Uterus (tissue), 4 donors: ENCODE data around the gene SYPL1. TPM values are rescaled to one million over a fixed set of nuclear protein-coding genes. Genes with fewer than 3 reads are reported as not detected.

Experiments used
- DNase-seq, 2 donors: peaks; one replicate each; pipeline ENCODE4 v3.0.0-alpha.2; 2019 to 2020
- H3K27ac ChIP-seq, 2 donors: fragments of 200-600 bp; sonication (generic); 1 replicate in 1 of 2; 2 replicates in 1 of 2; pipeline ENCODE4 v1.5.1; 2016 to 2018
- H3K27me3 ChIP-seq, 2 donors: fragments of 200-600 bp; sonication (generic); one replicate each; pipeline ENCODE4 v1.5.1; 2018 to 2019; ENCODE audit warnings: control low read depth in 1 of 2
- H3K36me3 ChIP-seq, 2 donors: fragments of 200-600 bp; sonication (generic); one replicate each; pipeline ENCODE4 v1.5.1; 2019; ENCODE audit warnings: control low read depth in 1 of 2
- H3K4me1 ChIP-seq, 2 donors: fragments of 200-600 bp; sonication (generic); one replicate each; pipeline ENCODE4 v1.5.1; 2018 to 2019; ENCODE audit warnings: control low read depth in 1 of 2
- H3K4me3 ChIP-seq, 2 donors: fragments of 200-600 bp; sonication (generic); 1 replicate in 1 of 2; 2 replicates in 1 of 2; pipeline ENCODE4 v1.5.1; 2018 to 2019; ENCODE audit warnings: mild to moderate bottlenecking in 1 of 2
- H3K9me3 ChIP-seq, 2 donors: fragments of 200-600 bp; sonication (generic); one replicate each; pipeline ENCODE4 v1.5.1; 2019; ENCODE audit warnings: control low read depth in 1 of 2
- CTCF ChIP-seq, 4 experiments: fragments of 200-600 bp in 2 of 4; fragments of 450-650 bp in 2 of 4; sonication (generic) in 2 of 4; IDR thresholded peaks; one replicate each; pipeline ENCODE4 v1.5.1; 2016 to 2019; ENCODE audit warnings: antibody characterized with exemption in 4 of 4, mild to moderate bottlenecking in 2 of 4, moderate library complexity in 1 of 4
- POLR2A ChIP-seq, 2 donors: fragments of 450-650 bp; IDR thresholded peaks; one replicate each; pipeline ENCODE4 v1.6.1; 2016; ENCODE audit warnings: antibody characterized with exemption in 2 of 2, mild to moderate bottlenecking in 1 of 2, moderate library complexity in 1 of 2
- intact Hi-C: fragments of 100-400 bp; cut with DNase I; formaldehyde crosslinking; loops from one replicate; pipeline ENCODE4 v1.15.1; 2023; ENCODE audit warnings: low total_unique reads
- total RNA-seq, 4 donors: library from RNA; depleted of rRNA in 3 of 4; stranded (reverse); fragments of >200 nt in 3 of 4; gene quantifications; one replicate each; pipeline versions ENCODE4 v1.1.0 to v1.2.4, GENCODE V29; 2014 to 2023
- donor health status: DM: yes; HTN: yes; CAD: no.

The SYPL1 gene
- total RNA-seq, 4 donors from 2014 or later = 123 to 220 (median 131) TPM

GRCh38 chr7:106104721-106105260, 7.3 kb downstream of the SYPL1 start:
- no peak for DNase-seq
- H3K4me3 ChIP-seq = no peak overlapping the region
- H3K4me1 ChIP-seq = peaks cover 0 to 14% of the 10 kb centered on the region in 2 donors
- H3K36me3 ChIP-seq = no peaks in the 10 kb centered on the region
- no peaks in the 10 kb centered on the region for H3K27me3 ChIP-seq
- no peaks in the 10 kb centered on the region for H3K9me3 ChIP-seq
- TF ChIP-seq POLR2A (IDR thresholded peaks at IDR 0.05) (no peak), CTCF (IDR thresholded peaks at IDR 0.05) (no peak)
- intact Hi-C loops = no loop called here
- no peak overlapping the region for H3K27ac ChIP-seq

- intact Hi-C loops = no loop called here
- no peaks in the 10 kb centered on the region for H3K27me3 ChIP-seq
- no peak overlapping the region for H3K27ac ChIP-seq
- no peaks in the 10 kb centered on the region for H3K36me3 ChIP-seq
- TF ChIP-seq POLR2A (IDR thresholded peaks at IDR 0.05) (no peak), CTCF (IDR thresholded peaks at IDR 0.05) (no peak)
- no peak overlapping the region for H3K4me3 ChIP-seq
- H3K4me1 ChIP-seq = peaks cover 0 to 19% of the 10 kb centered on the region in 2 donors
- no peaks in the 10 kb centered on the region for H3K9me3 ChIP-seq
- DNase-seq = no peak
These were observed 9.6 kb downstream of the SYPL1 start for GRCh38 chr7:106102387-106102966.

- Histone ChIP-seq H3K9me3 (no peaks in the 10 kb centered on the region), H3K4me3 (no peak overlapping the region), H3K27ac (no peak overlapping the region), H3K4me1 (peaks cover 0 to 19% of the 10 kb centered on the region in 2 donors), H3K36me3 (no peaks in the 10 kb centered on the region), H3K27me3 (no peaks in the 10 kb centered on the region)
- TF ChIP-seq POLR2A (IDR thresholded peaks at IDR 0.05) (no peak), CTCF (IDR thresholded peaks at IDR 0.05) (no peak)
- intact Hi-C loops = no loop called here
- no peak for DNase-seq
These were observed 10.4 kb downstream of the SYPL1 start for GRCh38 chr7:106101726-106102125.

GRCh38 chr7:106100863-106101629, 11.1 kb downstream of the SYPL1 start:
- no peak for DNase-seq
- TF ChIP-seq CTCF (IDR thresholded peaks at IDR 0.05) (no peak), POLR2A (IDR thresholded peaks at IDR 0.05) (no peak)
- H3K27me3 ChIP-seq = no peaks in the 10 kb centered on the region
- H3K4me3 ChIP-seq = no peak overlapping the region
- no peak overlapping the region for H3K27ac ChIP-seq
- intact Hi-C loops = no loop called here
- H3K9me3 ChIP-seq = no peaks in the 10 kb centered on the region
- H3K36me3 ChIP-seq = no peaks in the 10 kb centered on the region
- H3K4me1 ChIP-seq = peaks cover 0 to 19% of the 10 kb centered on the region in 2 donors

GRCh38 chr7:106099539-106099938, 12.6 kb downstream of the SYPL1 start:
- peaks cover 0 to 19% of the 10 kb centered on the region in 2 donors for H3K4me1 ChIP-seq
- no peaks in the 10 kb centered on the region for H3K36me3 ChIP-seq
- H3K27ac ChIP-seq = no peak overlapping the region
- H3K27me3 ChIP-seq = no peaks in the 10 kb centered on the region
- H3K9me3 ChIP-seq = no peaks in the 10 kb centered on the region
- intact Hi-C loops = no loop called here
- no peak for DNase-seq
- TF ChIP-seq POLR2A (IDR thresholded peaks at IDR 0.05) (no peak), CTCF (IDR thresholded peaks at IDR 0.05) (no peak)
- H3K4me3 ChIP-seq = no peak overlapping the region
